22Rv1 (cell line): Measurements from ENCODE around the gene ORC2.
"Not testable (repeated sequence)": the region's sequence is repeated elsewhere in the genome, so short reads cannot be mapped to it uniquely, and the experiment has no call there.

ENCODE experiments used
- CTCF ChIP-seq: fragments of 450-650 bp; IDR thresholded peaks from 2 replicates; pipeline ENCODE4 v1.5.1; 2017; ENCODE audit warnings: mild to moderate bottlenecking
- ZFX ChIP-seq: fragments of 450-650 bp; IDR thresholded peaks from 2 replicates; pipeline ENCODE4 v1.6.1; 2017; ENCODE audit warnings: antibody characterized with exemption, borderline replicate concordance

- TF ChIP-seq CTCF, ZFX: not testable (repeated sequence)
These were observed 425 bp upstream of the ORC2 start for GRCh38 chr2:200963918-200964252.
